CD4-positive, alpha-beta T cell treated with Interleukin-10 for 1 hour (primary cell): Measurements from ENCODE around the gene PSMD7.
A peak's percentile ranks its signal among the peaks of the same experiment; 100 is the strongest.

Experiments used
- DNase-seq: peaks from one replicate; pipeline ENCODE4 v3.0.0-alpha.2; 2020

The PSMD7 gene

GRCh38 chr16:74296432-74297144, at the start of gene PSMD7:
PSMD7 (plus strand) TSS chr16:74296814; CDS start chr16:74296915, 101 bp downstream.
- DNase-seq: peak; percentile 89

GRCh38 chr16:74249254-74249653, 47.4 kb upstream of the PSMD7 start:
- DNase-seq: no peak

- no peak for DNase-seq
Observed at GRCh38 chr16:74249846-74250245, 46.8 kb upstream of the PSMD7 start.

GRCh38 chr16:74252329-74252728, 44.3 kb upstream of the PSMD7 start:
- no peak for DNase-seq

- no peak for DNase-seq
Observed at GRCh38 chr16:74253161-74253938, 43.3 kb upstream of the PSMD7 start.

GRCh38 chr16:74257061-74257460, 39.6 kb upstream of the PSMD7 start:
- DNase-seq: no peak

- no peak for DNase-seq
Observed at GRCh38 chr16:74261068-74261467, 35.5 kb upstream of the PSMD7 start.

GRCh38 chr16:74264811-74265210, 31.8 kb upstream of the PSMD7 start:
- DNase-seq: no peak

GRCh38 chr16:74268372-74268782, 28.2 kb upstream of the PSMD7 start:
- no peak for DNase-seq

GRCh38 chr16:74271872-74272271, 24.7 kb upstream of the PSMD7 start:
- DNase-seq: no peak

- no peak for DNase-seq
Observed at GRCh38 chr16:74275031-74275636, 21.5 kb upstream of the PSMD7 start.

GRCh38 chr16:74275711-74276110, 20.9 kb upstream of the PSMD7 start:
- no peak for DNase-seq

- DNase-seq: no peak
Observed at GRCh38 chr16:74277974-74278373, 18.6 kb upstream of the PSMD7 start.

GRCh38 chr16:74279266-74279665, 17.3 kb upstream of the PSMD7 start:
- no peak for DNase-seq

- no peak for DNase-seq
Observed at GRCh38 chr16:74279805-74280204, 16.8 kb upstream of the PSMD7 start.

GRCh38 chr16:74280448-74280847, 16.2 kb upstream of the PSMD7 start:
- no peak for DNase-seq

- DNase-seq: no peak
Observed at GRCh38 chr16:74281300-74281699, 15.3 kb upstream of the PSMD7 start.

- DNase-seq: no peak
Observed at GRCh38 chr16:74283716-74284115, 12.9 kb upstream of the PSMD7 start.

- DNase-seq: no peak
Observed at GRCh38 chr16:74288065-74288464, 8.5 kb upstream of the PSMD7 start.

GRCh38 chr16:74290356-74290755, 6.3 kb upstream of the PSMD7 start:
- no peak for DNase-seq

- no peak for DNase-seq
Observed at GRCh38 chr16:74291176-74291575, 5.4 kb upstream of the PSMD7 start.

- DNase-seq: no peak
Observed at GRCh38 chr16:74291577-74292208, 4.9 kb upstream of the PSMD7 start.

GRCh38 chr16:74296104-74296431, 546 bp upstream of the PSMD7 start:
- DNase-seq: no peak
